Erythroblast (primary cell): Measurements from ENCODE around the gene TNIK.

ENCODE experiments used
- DNase-seq, 2 experiments: peaks; one replicate each; lab custom pipeline; 2025; lab: John Stamatoyannopoulos, UW
- GATA1 ChIP-seq: IDR thresholded peaks from 2 replicates; pipeline ENCODE4 v1.6.1; 2011; ENCODE audit warnings: low read depth, mild to moderate bottlenecking, control low read depth, low read length, moderate library complexity
- POLR2A ChIP-seq: IDR thresholded peaks from 2 replicates; pipeline ENCODE4 v1.6.1; 2011; ENCODE audit warnings: mild to moderate bottlenecking, low read length

TNIK gene

GRCh38 chr3:171093462-171093861 is 366.7 kb downstream of the TNIK start:
- DNase-seq: no peak
- TF ChIP-seq GATA1: no peak

DNA sequence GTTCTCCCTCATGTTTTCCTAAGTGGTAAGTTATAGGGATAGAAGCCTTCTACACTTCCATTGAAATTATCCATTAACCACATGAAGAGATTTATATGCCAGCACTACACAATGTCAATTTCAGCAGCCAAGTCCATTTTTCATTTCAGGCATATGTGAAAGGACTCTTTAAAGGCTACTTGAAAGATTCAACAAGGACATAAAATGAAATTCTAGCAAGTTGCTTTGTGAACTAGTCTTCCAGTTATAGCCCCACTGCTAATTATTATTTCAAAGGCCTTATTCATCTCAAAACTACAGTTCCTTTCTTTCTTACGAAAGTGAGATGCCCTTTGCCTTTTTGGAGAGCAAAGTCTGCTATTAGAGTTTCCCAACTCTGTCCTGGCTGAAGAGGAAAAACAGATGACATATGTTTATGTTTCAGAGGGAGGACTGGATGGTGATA is 367.7 kb downstream of the TNIK start:
- no peak for DNase-seq
- TF ChIP-seq POLR2A (no peak), GATA1 (no peak)

DNA sequence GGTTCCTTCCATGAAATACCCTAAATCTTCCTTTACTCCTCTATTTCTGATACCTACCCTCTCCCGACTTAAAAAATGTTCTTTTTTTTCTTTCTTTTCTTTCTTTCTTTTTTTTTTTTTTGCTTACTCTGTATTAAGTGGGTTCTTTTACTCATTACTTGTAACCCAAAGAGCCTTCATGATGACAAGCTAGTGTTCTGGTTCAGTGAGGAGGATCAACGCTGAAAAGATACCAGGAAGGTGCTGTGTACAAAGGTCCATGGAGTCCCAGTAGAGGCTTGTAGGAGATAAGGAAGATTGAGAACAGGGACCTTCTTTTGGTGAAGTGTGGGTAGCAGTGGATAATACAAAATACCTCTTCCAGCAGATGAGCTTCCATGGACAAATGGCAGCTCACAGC is 369.9 kb downstream of the TNIK start:
- no peak for TF ChIP-seq GATA1
- no peak for TF ChIP-seq POLR2A
- DNase-seq: no peak

- no peak for TF ChIP-seq GATA1
- TF ChIP-seq POLR2A: no peak
- no peak for DNase-seq
Measured at GRCh38 chr3:171088964-171089754, 371.0 kb downstream of the TNIK start.

DNA sequence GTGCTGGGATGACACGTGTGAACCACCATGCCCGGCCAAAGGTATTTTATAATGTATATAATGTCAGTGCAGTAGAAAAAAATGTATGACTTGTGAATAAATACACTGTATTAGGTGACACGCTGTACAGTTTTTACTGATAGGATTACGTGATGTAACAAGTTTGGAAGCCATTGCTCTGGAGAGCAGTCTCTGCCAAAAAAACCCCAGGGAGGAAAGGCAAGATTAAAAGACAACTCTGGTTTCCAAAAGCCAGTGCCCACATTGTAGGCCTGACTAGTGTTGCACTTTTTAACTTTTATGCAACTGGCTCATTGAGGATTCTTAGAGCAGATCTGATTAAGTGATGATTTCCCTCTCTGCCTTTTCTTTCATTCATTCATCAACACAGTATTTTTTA is 371.7 kb downstream of the TNIK start:
- TF ChIP-seq POLR2A: no peak
- no peak for TF ChIP-seq GATA1
- no peak for DNase-seq

- TF ChIP-seq POLR2A (no peak), GATA1 (no peak)
- DNase-seq: no peak
Measured at GRCh38 chr3:171086914-171087313, 373.3 kb downstream of the TNIK start.

GRCh38 chr3:171077261-171077660 is 382.9 kb downstream of the TNIK start:
- DNase-seq: no peak
- TF ChIP-seq GATA1 (no peak), POLR2A (no peak)

DNA sequence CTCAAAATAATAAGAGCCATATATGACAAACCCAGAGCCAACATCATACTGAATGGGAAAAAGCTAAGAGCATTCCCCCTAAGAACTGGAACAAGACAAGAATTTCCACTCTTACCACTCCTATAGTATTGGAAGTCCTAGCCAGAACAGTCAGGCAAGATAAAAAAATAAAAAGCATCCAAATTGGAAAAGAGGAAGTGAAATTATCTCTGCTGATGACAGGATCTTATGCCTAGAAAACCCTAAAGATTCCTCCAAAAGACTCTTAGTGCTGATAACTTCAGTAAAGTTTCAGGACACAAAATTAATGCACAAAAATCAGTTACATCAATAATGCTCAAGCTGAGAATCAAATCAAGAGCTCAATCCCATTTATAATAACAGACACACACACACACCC is 387.8 kb downstream of the TNIK start:
- DNase-seq: no peak
- TF ChIP-seq POLR2A: no peak

DNA sequence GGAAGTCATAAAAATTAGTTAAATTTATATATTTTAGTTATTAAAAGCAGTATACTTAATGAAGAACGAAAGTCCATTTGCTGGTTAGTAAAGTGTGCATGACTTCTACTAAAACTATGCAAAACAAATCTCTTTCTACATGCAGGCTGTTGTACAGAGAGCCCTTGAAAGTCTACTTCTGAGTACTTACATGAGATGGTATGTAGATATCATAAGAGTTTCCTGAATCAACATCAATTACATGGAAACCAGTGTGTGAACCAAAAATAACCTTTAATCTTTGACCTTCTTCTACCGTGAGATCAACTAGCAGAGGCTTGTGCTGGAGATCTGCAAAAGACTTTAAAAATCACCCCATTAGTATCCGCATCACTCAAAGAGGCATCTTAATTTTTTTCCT is 391.5 kb downstream of the TNIK start:
- TF ChIP-seq GATA1: no peak
- no peak for TF ChIP-seq POLR2A
- DNase-seq: no peak

DNA sequence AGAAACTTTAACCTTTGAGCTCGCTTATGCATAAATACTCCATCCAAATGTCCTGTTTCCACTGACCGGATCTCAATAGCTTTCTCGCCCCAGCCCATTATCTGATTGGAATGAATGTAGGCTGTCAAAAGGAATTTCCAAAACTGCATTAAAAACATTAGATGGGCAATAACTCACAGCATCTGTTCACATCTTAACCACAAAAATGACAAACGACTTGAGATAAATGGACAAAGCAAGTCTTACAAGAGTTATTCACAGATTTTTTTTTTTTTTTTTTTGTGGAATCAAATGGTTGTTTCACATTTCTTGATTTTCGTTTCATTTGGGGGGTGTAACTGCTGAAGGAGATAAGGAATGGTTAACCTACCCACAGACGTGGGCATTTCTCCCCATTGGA is 394.0 kb downstream of the TNIK start:
- TF ChIP-seq POLR2A: no peak
- no peak for TF ChIP-seq GATA1
- no peak for DNase-seq

DNA sequence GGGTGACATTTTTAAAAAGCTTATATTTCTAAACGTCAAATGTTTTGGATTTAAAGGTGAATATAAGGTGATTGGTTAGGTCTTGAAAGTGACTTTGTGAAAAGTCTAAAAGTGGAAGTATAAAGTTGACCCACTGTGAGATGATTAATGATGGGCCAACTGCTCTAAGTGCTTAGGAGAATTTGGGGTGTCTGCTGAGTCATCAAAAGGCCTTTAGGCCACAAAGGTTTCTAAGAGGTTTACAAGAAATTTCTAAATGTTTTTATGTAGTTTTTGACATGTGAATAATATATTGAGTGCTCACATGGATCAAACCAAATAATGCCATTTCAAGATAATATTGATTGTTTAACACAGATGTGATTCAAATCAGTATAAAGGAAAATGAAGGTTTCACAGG is 394.5 kb downstream of the TNIK start:
- DNase-seq: no peak
- no peak for TF ChIP-seq GATA1
- TF ChIP-seq POLR2A: no peak

DNA sequence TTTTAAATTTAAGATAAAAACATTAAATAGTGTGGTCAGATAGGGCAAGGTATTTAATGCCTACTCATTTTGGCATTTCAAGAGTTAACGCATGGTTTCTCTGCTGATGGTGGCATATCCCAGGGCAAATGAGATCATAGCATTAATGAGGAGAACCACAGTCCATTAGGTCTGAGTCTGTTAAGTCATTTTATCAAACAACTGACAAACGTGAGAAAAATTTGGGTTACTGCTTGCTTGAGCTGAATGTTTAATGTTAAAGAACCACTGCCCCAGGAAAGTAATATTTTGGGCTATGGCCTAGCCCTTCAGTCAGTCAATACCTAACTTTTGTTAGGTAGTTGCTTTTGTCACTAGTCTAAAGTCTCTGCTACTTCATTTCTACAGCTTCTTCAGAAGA is 395.7 kb downstream of the TNIK start:
- no peak for DNase-seq
- TF ChIP-seq POLR2A: no peak
- TF ChIP-seq GATA1: no peak

DNA sequence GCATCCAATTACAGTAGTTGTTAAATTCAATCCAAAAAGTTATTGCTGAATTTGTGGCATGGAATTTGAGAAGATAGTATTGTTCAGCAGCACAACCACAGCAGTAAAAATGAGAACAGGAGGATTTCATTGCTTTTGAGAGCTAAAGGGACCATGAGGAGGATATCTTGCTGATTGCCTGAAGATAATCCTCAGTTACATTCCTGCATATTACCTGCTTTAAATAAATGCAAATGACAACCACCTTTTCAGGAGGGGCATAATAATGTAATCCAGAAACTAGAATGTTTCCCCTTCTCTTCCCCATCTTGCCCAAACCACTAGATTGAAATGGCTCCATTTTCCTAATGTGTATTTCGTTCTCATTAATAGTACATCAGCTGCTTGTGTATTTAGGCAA is 398.5 kb downstream of the TNIK start:
- TF ChIP-seq POLR2A: no peak
- no peak for TF ChIP-seq GATA1
- DNase-seq: no peak

DNA sequence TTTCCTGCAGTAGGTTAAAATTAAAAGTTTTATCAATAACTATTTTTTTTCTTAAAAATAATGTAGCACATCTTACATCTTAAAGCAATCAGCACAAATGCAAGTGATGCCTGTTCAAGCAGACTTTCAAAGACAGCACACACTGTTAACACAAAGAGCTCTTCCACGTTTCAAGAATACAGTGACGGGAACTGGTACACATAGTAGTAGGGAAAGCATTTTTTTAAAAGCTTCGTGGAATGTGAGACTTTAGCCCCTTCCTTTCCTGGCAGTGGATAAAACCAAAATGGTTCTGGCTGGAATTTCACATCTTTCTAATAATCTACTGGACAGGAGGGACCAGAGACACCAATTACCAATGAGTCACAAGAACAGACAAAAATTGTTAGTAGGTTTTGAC is 400.2 kb downstream of the TNIK start:
- TF ChIP-seq POLR2A (no peak), GATA1 (no peak)
- no peak for DNase-seq

DNA sequence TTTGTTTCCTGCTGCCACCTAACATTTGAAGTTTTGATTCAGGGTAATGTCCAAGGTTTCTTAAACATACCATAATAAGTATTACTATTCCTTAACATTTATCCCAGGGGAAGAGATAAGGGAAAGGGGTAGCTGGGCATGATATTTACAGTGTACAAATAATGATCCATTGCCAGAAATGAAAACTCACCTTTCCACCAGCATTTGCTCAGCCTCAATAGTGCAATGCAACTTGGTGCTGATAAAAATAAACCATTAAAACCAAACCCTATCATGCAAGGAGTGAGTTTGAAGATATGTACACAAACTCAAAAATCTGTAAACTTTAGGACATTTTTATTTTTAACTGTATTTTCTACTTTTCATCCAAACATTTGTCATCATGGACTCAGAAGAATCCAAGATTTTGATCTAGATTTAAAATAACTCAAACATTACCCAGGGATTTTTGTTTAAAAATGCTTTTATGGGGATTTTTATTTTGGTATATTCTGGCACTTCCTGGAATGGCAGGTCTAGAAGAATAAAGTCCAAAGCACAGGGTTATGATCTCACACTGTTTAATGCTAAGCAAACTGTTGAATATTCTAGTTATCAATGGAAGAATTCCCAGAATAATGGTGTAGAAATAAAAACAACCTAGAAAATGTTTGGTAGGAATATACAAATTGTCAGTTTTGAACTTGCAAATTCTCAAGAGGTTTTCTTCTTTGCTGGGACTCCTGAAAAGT is 401.2 kb downstream of the TNIK start:
- no peak for DNase-seq
- TF ChIP-seq POLR2A (no peak), GATA1 (no peak)
